ENCODE measurements around the gene CXXC1. TPM values are rescaled to one million over a fixed set of nuclear protein-coding genes. Genes with fewer than 3 reads are reported as not detected.

CXXC1 gene
- total and polyA plus RNA-seq, 2 of the 13 experiments (the other 11 are each of a cell fraction or from before 2014, with no cell fraction given), result 32.9 to 39.0 TPM

DNA sequence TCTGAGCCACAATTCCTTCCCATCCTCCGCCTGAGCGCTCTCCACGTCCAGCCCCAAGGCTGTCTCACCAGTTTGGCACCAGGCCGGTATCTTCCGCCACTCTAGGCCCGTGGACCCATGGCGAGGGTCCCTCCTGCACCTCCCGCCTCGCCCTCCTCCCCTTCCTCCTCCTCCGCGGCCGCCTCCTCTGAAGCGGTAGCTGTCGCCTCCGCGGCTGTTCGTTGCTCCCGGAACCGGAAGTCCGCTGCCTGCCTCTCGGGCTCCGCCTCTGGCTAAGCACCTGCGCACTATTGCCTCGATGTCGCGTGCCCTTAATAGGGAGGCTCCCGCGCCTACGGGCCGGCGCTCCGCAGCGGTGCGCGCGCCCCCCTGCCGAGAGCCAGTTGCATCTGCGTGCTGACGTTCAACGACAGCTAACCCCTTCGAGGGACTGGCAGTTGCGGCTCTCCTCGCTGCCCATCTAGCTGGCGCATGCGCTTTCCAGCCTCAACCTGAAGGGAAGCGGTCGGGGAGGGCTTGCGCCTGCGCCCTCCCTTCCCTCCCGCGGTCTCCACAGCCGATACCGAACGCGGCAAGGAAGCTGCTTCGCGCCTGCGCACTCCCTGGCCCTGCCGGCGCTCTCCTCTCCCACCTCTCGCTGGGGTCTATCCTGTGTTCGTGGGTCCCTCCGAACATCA lies 6.1 kb downstream of the CXXC1 start, which contains the start of gene MBD1 (continued):
- TF ChIP-seq ZNF782 (CRISPR knock-in tag; IDR thresholded peaks at IDR 0.05; ENCODE audit: borderline replicate concordance) (peak; percentile 16; the same call in 1 of the 2 replicates), ZNF225 (CRISPR knock-in tag; IDR thresholded peaks at IDR 0.05) (peak; percentile 30; the same call in 1 of the 2 replicates), ZNF569 (CRISPR knock-in tag; IDR thresholded peaks at IDR 0.05; ENCODE audit: borderline replicate concordance) (0 out of 2 replicates have a peak, but pooled peaks have one; percentile 55), STAG1 (CRISPR knock-in tag; IDR thresholded peaks at IDR 0.05) (0 out of 2 replicates have a peak, but pooled peaks have one; percentile 10), SALL1 (CRISPR knock-in tag; IDR thresholded peaks at IDR 0.05) (peak; percentile 89), ATRX (CRISPR knock-in tag; IDR thresholded peaks at IDR 0.05; ENCODE audit: borderline replicate concordance) (no peak), ZNF564 (CRISPR knock-in tag; IDR thresholded peaks at IDR 0.05) (peak; percentile 48; the same call in 1 of the 2 replicates), LCORL (IDR thresholded peaks at IDR 0.05) (no peak), LCORL (CRISPR knock-in tag; IDR thresholded peaks at IDR 0.05) (peak; percentile 82)
- TF ChIP-seq, protein P1, sequence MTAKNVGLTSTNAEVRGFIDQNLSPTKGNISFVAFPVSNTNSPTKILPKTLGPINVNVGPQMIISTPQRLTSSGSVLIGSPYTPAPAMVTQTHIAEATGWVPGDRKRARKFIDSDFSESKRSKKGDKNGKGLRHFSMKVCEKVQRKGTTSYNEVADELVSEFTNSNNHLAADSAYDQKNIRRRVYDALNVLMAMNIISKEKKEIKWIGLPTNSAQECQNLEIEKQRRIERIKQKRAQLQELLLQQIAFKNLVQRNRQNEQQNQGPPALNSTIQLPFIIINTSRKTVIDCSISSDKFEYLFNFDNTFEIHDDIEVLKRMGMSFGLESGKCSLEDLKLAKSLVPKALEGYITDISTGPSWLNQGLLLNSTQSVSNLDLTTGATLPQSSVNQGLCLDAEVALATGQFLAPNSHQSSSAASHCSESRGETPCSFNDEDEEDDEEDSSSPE (CRISPR knock-in tag; IDR thresholded peaks at IDR 0.05), result peak; percentile 89
- TF ChIP-seq, protein P2, sequence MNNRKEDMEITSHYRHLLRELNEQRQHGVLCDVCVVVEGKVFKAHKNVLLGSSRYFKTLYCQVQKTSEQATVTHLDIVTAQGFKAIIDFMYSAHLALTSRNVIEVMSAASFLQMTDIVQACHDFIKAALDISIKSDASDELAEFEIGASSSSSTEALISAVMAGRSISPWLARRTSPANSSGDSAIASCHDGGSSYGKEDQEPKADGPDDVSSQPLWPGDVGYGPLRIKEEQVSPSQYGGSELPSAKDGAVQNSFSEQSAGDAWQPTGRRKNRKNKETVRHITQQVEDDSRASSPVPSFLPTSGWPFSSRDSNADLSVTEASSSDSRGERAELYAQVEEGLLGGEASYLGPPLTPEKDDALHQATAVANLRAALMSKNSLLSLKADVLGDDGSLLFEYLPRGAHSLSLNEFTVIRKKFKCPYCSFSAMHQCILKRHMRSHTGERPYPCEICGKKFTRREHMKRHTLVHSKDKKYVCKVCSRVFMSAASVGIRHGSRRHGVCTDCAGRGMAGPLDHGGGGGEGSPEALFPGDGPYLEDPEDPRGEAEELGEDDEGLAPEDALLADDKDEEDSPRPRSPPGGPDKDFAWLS (CRISPR knock-in tag; IDR thresholded peaks at IDR 0.05; ENCODE audit: borderline replicate concordance), result peak; percentile 27; the same call in 1 of the 2 replicates
- TF ChIP-seq, protein P3, sequence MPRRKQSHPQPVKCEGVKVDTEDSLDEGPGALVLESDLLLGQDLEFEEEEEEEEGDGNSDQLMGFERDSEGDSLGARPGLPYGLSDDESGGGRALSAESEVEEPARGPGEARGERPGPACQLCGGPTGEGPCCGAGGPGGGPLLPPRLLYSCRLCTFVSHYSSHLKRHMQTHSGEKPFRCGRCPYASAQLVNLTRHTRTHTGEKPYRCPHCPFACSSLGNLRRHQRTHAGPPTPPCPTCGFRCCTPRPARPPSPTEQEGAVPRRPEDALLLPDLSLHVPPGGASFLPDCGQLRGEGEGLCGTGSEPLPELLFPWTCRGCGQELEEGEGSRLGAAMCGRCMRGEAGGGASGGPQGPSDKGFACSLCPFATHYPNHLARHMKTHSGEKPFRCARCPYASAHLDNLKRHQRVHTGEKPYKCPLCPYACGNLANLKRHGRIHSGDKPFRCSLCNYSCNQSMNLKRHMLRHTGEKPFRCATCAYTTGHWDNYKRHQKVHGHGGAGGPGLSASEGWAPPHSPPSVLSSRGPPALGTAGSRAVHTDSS (CRISPR knock-in tag; conservative IDR thresholded peaks at IDR 0.05), result 0 out of 2 replicates have a peak, but pooled peaks have one; percentile 14
- TF ChIP-seq, protein P4, sequence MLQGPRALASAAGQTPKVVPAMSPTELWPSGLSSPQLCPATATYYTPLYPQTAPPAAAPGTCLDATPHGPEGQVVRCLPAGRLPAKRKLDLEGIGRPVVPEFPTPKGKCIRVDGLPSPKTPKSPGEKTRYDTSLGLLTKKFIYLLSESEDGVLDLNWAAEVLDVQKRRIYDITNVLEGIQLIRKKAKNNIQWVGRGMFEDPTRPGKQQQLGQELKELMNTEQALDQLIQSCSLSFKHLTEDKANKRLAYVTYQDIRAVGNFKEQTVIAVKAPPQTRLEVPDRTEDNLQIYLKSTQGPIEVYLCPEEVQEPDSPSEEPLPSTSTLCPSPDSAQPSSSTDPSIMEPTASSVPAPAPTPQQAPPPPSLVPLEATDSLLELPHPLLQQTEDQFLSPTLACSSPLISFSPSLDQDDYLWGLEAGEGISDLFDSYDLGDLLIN (CRISPR knock-in tag; IDR thresholded peaks at IDR 0.05; ENCODE audit: borderline replicate concordance), result 0 out of 2 replicates have a peak, but pooled peaks have one; percentile 60
- TF ChIP-seq, protein P5, sequence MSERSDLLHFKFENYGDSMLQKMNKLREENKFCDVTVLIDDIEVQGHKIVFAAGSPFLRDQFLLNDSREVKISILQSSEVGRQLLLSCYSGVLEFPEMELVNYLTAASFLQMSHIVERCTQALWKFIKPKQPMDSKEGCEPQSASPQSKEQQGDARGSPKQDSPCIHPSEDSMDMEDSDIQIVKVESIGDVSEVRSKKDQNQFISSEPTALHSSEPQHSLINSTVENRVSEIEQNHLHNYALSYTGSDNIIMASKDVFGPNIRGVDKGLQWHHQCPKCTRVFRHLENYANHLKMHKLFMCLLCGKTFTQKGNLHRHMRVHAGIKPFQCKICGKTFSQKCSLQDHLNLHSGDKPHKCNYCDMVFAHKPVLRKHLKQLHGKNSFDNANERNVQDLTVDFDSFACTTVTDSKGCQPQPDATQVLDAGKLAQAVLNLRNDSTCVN (CRISPR knock-in tag; IDR thresholded peaks at IDR 0.05; ENCODE audit: borderline replicate concordance), result 0 out of 2 replicates have a peak, but pooled peaks have one; percentile 19
- TF ChIP-seq, protein P6, sequence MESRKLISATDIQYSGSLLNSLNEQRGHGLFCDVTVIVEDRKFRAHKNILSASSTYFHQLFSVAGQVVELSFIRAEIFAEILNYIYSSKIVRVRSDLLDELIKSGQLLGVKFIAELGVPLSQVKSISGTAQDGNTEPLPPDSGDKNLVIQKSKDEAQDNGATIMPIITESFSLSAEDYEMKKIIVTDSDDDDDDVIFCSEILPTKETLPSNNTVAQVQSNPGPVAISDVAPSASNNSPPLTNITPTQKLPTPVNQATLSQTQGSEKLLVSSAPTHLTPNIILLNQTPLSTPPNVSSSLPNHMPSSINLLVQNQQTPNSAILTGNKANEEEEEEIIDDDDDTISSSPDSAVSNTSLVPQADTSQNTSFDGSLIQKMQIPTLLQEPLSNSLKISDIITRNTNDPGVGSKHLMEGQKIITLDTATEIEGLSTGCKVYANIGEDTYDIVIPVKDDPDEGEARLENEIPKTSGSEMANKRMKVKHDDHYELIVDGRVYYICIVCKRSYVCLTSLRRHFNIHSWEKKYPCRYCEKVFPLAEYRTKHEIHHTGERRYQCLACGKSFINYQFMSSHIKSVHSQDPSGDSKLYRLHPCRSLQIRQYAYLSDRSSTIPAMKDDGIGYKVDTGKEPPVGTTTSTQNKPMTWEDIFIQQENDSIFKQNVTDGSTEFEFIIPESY (CRISPR knock-in tag; IDR thresholded peaks at IDR 0.05), result peak; percentile 64
